GM21717 (cell line): ENCODE measurements around the gene ZNF277.
"Not testable (repeated sequence)": the region's sequence is repeated elsewhere in the genome, so short reads cannot be mapped to it uniquely, and the experiment has no call there.

Experiments used
- ATAC-seq: cut with Tn5 transposase; IDR thresholded peaks from one replicate; pipeline ENCODE4 v1.9.1; 2021; ENCODE audit warnings: mild to moderate bottlenecking, moderate library complexity; ENCODE audit not compliant: unreplicated experiment

Gene ZNF277

GRCh38 chr7:112286250-112287086 is 80.0 kb downstream of the ZNF277 start:
- ATAC-seq: no peak

- ATAC-seq: no peak
Measured at GRCh38 chr7:112288301-112288700, 81.8 kb downstream of the ZNF277 start.

GRCh38 chr7:112290065-112290464 is 83.6 kb downstream of the ZNF277 start:
- no peak for ATAC-seq

GRCh38 chr7:112292162-112292561 is 85.7 kb downstream of the ZNF277 start:
- ATAC-seq: no peak

GRCh38 chr7:112293416-112293815 is 86.9 kb downstream of the ZNF277 start:
- ATAC-seq: no peak

- ATAC-seq: no peak
Measured at GRCh38 chr7:112296432-112296831, 89.9 kb downstream of the ZNF277 start.

GRCh38 chr7:112297681-112298080 is 91.2 kb downstream of the ZNF277 start:
- no peak for ATAC-seq

GRCh38 chr7:112298543-112299100 is 92.1 kb downstream of the ZNF277 start:
- ATAC-seq: no peak

GRCh38 chr7:112300072-112300471 is 93.6 kb downstream of the ZNF277 start:
- ATAC-seq: no peak

GRCh38 chr7:112300831-112301407 is 94.4 kb downstream of the ZNF277 start:
- no peak for ATAC-seq

- no peak for ATAC-seq
Measured at GRCh38 chr7:112302566-112302965, 96.1 kb downstream of the ZNF277 start.

- no peak for ATAC-seq
Measured at GRCh38 chr7:112306903-112307302, 100.4 kb downstream of the ZNF277 start.

- no peak for ATAC-seq
Measured at GRCh38 chr7:112307506-112307905, 101.0 kb downstream of the ZNF277 start.

- ATAC-seq: no peak
Measured at GRCh38 chr7:112308974-112309373, 102.5 kb downstream of the ZNF277 start.

- ATAC-seq: not testable (repeated sequence)
Measured at GRCh38 chr7:112316803-112317202, 110.3 kb downstream of the ZNF277 start.

GRCh38 chr7:112322070-112322469 is 115.6 kb downstream of the ZNF277 start:
- ATAC-seq: no peak

GRCh38 chr7:112327566-112327965 is 121.1 kb downstream of the ZNF277 start:
- ATAC-seq: no peak

GRCh38 chr7:112331492-112331891 is 125.0 kb downstream of the ZNF277 start:
- no peak for ATAC-seq

GRCh38 chr7:112334366-112334765 is 127.9 kb downstream of the ZNF277 start:
- ATAC-seq: no peak

GRCh38 chr7:112336261-112336660 is 129.8 kb downstream of the ZNF277 start:
- no peak for ATAC-seq

GRCh38 chr7:112336936-112337576 is 130.6 kb downstream of the ZNF277 start:
- ATAC-seq: no peak

- no peak for ATAC-seq
Measured at GRCh38 chr7:112337892-112338291, 131.4 kb downstream of the ZNF277 start.
